Prostate gland (tissue), 2 donors: ENCODE measurements around the gene POLR3GL.

Source experiments
- CTCF ChIP-seq, 4 experiments: fragments of 200-600 bp in 2 of 4; fragments of 450-650 bp in 2 of 4; sonication (generic) in 2 of 4; IDR thresholded peaks; 1 replicate in 3 of 4; 2 replicates in 1 of 4; pipeline ENCODE4 v1.5.1; 2016 to 2019; ENCODE audit warnings: antibody characterized with exemption in 4 of 4, mild to moderate bottlenecking in 2 of 4, moderate library complexity in 2 of 4
- POLR2AphosphoS5 ChIP-seq: sonication (generic); formaldehyde crosslinking; IDR thresholded peaks from one replicate; pipeline ENCODE4 v1.6.1; 2017; ENCODE audit warnings: antibody characterized with exemption

- no peak for TF ChIP-seq POLR2AphosphoS5
- TF ChIP-seq CTCF (IDR thresholded peaks at IDR 0.05), result no peak
Observed at GRCh38 chr1:145955436-145955835, 9.1 kb upstream of the POLR3GL start.
